HG03095 (cell line): ENCODE results near the gene TRAK1.

Experiments used
- ATAC-seq: cut with Tn5 transposase; IDR thresholded peaks from one replicate; pipeline ENCODE4 v1.9.1; 2021; ENCODE audit warnings: moderate library complexity; ENCODE audit not compliant: unreplicated experiment

TRAK1 gene, protein sequence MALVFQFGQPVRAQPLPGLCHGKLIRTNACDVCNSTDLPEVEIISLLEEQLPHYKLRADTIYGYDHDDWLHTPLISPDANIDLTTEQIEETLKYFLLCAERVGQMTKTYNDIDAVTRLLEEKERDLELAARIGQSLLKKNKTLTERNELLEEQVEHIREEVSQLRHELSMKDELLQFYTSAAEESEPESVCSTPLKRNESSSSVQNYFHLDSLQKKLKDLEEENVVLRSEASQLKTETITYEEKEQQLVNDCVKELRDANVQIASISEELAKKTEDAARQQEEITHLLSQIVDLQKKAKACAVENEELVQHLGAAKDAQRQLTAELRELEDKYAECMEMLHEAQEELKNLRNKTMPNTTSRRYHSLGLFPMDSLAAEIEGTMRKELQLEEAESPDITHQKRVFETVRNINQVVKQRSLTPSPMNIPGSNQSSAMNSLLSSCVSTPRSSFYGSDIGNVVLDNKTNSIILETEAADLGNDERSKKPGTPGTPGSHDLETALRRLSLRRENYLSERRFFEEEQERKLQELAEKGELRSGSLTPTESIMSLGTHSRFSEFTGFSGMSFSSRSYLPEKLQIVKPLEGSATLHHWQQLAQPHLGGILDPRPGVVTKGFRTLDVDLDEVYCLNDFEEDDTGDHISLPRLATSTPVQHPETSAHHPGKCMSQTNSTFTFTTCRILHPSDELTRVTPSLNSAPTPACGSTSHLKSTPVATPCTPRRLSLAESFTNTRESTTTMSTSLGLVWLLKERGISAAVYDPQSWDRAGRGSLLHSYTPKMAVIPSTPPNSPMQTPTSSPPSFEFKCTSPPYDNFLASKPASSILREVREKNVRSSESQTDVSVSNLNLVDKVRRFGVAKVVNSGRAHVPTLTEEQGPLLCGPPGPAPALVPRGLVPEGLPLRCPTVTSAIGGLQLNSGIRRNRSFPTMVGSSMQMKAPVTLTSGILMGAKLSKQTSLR

DNA sequence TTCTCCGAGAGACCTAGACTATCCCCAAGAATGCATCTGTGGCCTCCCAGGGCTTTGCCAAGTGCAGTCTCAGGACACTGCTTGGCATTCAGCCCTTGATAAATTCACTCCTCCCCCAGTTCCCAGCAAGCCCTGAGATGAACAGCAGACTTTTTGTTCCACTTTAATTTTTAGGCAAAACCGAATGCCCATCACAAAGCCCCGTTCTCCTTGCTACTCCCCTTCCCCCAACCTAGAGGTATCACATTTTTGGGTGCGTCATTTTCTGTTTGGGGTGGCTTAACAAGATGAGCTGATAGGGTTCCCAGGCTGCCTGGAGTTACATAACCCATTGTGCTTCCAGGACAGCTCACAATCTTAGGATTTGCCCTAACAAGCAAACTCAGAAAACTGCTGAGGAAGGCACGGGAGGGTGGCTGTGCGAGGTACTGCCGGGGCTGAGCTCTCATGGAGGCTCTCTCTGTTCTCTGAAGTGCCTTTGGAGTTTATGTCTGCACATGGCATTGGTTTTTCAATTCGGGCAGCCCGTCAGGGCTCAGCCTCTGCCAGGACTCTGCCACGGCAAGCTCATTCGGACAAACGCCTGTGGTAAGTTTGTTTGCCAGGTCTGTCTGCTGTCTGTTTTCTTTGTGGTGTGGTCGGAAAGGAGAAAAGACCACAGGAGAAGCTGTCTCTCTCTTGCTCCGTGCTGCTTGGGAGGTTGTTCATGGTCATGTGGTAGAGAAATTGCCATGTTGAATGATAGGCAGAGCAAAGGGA is at the start of gene TRAK1:
TSS of gene TRAK1 (plus strand) at position 385 of the 759 bp plus-strand sequence. CDS start at position 498, 113 bp downstream.
- ATAC-seq, result no peak

DNA sequence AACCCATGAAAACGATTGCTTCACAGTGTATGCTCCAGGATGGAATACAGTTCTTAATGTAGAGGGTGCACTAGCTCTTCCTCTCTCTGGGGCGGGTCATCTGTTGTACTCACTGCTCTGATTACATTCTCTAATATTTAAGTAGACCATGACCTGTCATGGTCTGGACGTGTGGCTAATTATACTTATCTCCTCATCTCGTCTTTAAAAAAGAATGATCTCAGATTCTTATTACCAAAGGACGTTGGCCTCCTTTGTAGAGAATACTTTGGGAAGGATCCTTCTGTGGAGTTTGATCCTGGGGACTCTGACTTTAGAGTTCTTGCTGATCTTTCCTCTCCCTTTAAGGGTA is 48.4 kb upstream of the TRAK1 start:
- no peak for ATAC-seq

DNA sequence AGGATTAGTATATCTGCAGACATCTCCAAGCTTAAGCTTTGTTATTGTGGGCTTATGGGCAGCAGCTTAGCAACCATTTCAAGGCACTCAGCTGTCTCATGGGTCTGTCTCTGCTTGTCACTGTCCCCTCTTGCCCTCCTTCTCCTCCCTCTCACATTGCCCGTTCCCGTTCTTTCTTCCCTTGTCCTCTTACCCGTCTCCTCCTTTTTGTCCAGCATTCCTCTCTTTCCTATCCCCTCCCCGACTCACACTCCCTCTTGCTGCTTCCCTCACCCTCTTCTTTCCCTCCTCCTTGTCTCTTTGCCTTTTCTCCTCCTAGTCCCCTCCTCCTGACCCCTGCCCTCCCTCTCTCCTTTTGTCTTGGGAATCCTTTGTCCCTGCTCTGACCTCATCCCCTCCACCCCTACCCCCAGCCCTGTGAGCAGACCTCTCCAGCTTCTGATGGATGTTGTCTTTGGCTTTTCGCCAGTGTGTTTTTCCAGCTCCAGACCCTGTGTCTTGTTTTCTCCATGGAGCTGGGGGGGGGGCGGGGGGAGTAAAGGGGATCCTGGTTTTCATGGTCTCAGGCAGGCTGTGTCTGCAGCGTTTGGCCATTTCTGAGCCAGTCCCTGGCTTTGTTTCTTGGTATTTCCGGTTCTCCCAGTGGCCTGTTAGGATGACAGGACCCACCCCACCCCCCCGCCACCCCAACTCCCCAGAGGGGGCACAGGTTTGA is 47.9 kb upstream of the TRAK1 start:
- no peak for ATAC-seq

DNA sequence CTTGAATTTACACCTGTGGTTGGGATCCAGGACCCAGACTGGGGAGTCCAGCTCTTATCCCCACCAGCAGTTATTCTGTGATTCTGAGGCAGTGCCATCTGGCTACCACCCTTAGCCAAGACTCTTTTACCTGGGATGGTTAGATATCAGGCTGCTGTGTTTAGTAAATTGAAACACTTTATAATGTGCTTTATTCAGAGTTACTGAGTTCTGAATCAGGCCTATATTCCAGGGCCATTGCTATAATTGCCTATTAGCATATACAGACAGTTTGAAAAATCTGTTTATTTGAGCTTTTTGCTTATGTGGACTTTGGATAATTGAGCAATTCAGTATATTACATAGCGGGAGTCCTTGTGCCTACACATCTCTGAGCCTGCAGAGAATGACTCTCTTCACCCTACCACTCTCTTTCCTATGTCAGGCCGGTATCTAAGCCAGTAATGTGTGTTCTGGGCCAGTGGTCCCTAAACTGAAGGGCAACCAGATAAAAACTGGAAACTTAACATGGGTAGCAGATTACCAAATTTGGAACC is 45.4 kb upstream of the TRAK1 start:
- ATAC-seq, result no peak

DNA sequence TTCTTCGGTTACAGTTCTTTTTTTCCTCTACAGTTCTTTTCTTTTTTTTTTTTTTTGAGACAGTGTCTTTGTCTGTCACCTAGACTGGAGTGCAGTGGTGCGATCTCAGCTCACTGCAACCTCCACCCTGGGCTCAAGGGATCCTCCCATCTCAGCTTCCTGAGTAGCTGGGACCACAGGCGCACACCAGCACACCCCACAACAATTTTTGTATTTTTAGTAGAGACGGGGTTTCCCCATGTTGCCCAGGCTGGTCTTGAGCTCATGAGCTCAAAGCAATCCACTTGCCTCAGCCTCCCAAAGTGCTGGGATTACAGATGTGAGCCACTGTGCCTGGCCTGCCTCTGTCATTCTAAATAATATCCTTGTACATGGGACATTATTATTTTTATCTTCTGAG is 42.6 kb upstream of the TRAK1 start:
- ATAC-seq, result peak; percentile 49

DNA sequence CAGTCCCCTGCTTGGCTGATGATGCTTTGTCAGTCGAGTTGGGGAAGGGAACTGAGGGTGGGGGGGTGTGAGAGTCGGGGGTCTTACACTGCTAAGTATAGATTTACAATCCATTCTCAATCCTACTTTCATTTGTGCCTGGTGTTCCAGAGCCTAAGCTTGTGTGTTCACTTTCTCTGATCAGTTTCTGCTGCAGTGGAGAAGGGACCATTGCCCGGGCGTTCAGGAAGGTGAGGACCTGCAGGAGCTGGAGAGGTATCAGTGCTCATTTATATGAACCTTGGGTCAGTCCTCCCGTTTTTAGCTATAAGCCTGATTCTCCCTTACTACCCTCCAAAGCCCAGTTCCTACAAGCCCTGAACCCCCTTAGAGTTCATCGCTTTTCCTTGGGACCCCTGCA is 41.0 kb upstream of the TRAK1 start:
- ATAC-seq, result no peak

DNA sequence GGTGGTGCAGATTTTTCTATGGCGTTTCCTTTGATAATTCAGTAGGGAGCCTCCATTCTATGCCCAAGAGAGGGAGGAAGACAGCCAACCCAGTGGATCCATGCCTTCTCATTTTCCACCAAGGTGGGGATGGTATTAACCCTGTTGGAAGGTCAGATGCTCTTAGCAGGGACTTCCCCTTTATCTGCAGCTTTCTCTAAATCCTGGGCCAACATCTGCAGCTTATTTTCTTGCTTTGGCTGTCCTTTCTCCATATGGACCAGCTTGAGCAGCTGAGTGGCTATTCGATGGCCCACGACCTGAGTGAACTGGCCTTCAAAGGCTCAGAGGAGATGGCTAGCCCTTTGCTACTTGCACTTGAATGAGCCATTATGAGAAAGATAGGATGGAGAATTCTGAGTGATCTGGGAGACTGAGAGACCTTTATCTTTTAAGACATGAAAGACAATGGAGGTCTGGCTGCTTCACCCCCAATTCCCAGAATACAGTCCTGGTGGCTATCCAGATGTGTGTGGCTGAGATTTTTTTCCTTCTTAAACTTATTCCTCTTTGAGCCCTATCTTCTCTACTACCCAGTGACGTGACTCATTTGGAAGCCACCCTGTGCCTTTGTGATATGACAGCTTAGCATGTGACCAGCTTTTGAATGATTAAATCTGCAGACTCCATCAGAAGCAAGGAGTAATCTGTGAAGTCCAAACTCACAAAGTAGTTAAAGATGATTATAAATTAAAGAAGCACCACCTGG is 39.6 kb upstream of the TRAK1 start:
- peak; percentile 25 for ATAC-seq

DNA sequence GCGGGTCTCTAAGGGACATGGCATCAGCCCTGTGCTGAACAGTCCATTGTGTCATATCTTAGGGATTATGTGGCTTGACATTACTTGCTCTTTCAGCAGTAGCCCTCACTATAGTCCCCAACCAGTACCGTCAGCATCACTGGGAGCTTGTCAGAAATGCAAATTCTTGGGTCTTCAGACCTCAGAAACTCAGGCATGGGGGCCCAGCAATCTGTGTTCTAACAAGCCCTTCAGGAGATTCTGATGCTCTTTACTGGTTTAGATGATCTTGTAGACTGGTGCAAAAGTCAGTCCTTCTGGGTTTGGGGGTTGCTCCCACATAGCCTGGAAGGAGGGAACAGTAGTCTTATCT is 39.0 kb upstream of the TRAK1 start:
- peak; percentile 55 for ATAC-seq

DNA sequence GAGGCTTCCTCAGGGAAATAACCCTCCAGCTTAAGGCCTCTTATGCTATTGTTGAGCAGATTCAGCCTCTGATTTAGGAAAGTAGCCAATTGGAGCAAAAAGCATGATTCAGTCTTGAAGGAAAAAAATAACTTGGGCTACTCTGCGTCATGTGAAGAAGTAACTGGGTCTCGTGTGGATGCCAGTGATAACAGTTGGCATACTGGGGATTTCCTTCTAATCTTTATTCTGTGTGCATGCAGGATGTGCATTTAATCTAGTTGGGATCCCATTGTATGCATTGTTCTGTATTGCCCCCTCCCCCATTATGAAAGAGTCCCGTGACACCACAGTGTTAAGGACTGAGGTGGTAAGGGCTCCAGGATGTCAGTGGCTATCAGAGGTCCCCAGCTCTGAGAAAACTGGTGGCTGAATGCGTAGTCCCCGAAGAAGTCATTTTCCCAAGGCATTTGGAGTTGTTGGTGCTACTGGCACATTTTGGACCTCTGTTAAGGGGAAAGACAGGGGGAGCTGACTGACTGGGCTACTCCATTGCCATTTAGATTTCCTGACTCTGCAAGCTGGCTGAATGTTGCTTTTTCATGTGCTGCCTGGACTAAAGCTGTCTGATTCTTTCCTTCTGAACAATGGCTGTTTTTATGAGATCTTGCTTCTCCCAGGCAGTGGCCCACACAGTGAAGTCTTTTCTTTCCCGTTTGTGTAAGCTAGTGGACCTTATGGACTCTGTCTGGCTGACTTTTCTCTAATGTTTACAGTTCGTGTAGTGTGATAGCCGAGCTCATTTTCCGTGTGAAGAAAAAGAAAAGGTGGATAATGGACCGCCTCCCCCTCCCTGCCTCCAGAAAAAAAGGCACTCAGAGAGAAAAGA is 38.4 kb upstream of the TRAK1 start:
- no peak for ATAC-seq

DNA sequence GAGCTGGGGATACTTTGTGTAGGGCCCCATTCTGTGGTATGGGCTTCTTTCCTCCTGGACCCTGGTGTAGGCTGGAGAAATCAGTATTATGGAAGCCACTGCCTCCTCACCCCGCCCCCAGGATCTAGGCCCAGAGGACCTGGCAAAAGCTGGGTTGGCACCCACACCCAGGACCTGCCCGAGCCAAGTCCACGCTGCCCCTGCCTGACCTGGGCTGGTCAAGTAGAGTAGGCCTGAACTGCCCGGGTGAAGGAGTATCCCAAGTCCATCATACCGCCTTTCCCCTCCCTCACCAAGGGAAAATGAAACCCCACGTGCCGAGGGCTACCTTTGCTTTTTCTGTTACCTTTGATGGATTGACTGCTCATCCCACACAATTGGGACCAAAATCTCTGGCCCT is 37.7 kb upstream of the TRAK1 start:
- ATAC-seq, result no peak

DNA sequence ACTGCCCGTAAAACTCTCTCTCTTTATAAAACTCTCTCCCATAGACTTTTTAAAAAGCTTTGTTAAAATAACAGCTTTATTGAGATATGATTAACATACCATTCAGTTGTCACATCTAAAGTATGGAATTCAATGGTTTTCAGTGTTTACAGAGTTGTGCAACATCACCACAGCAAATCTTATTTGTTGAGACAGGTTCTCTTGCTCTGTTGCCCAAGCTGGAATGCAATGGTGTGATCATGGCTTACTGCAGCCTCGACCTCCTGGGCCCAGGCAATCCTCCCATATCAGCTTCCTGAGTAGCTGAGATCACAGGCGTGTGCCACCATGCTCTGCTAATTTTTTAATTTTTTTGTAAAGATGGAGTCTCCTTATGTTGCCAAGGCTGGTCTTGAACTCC is 35.9 kb upstream of the TRAK1 start:
- no peak for ATAC-seq

DNA sequence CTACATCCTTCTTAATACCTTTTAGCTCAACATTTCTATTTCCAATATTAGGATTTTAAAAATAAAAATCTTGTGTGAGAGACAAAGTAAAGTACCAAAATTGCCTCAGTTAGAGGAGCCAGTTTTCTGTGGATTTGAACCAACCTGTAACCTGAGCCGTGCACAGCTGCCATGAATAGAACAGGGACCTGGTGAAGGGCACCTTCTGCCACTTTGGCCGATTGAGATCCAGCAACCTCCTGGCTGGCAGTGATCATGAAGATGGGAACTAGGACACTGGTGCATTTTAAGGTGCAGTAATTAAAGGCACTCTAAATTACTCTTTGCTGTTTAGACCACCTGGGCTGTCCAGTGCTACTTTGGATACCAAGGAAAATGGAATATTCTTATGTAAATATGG is 34.3 kb upstream of the TRAK1 start:
- no peak for ATAC-seq

DNA sequence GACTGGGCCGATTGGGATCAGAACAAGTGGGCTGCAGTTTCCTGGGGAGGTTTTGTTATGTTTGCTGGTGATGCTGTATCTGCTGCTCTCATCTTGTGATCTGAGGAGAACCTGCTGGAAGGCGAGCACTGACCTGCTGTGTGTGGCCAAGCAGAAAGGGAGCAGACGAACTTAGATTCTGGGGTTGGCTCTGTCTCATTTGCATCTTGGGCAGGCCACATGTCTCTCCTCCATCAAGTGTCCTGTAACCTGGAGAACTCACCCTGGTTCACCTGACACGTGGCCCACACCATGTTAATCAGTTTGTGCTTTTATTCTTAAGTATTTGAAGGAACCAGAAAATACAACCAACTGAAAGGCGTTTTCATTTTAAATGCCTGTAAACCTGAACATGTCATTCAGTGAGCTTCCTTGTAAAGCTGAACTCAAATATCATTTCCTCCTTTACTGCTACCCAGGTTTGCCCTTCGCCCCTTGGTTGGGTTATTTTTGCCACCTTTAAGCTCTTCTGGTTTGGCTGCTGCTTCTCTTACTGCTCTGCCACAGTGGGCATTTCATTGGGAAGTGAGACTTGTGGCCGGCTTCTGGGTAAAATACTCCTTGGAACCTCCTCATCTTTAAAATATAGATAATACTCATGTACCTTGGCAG is 33.5 kb upstream of the TRAK1 start:
- ATAC-seq, result peak; percentile 89

DNA sequence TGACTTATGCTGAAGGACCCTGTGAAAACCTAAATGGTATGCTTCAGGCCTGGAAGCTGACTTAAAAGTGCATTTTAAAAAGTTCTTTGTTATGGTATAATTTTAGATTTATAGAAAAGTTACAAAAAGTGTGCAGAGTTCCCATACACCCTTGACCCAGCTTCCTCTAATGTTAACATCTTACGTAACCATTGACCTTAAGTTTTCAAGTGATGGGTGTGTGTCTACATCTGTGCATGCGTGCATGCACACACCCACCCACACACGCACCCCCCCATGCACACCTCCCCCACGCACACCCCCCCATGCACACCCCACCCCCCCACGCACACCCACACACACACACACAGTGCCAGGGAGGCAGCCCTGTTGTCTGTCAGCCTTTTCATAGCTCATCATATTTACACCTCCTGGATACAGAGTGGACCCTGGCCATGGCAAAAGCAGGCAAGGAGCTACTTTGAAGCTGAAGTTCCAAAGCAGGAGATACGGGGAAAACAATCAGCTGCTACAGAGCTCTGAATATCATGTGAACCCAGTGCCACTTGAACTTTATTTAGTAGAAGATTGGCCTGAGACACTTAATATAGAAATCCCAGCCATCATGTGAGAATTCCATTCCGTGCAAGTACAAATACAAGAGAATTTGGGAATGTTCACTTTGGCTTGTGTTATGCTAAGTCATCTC is 30.0 kb upstream of the TRAK1 start:
- ATAC-seq, result no peak

DNA sequence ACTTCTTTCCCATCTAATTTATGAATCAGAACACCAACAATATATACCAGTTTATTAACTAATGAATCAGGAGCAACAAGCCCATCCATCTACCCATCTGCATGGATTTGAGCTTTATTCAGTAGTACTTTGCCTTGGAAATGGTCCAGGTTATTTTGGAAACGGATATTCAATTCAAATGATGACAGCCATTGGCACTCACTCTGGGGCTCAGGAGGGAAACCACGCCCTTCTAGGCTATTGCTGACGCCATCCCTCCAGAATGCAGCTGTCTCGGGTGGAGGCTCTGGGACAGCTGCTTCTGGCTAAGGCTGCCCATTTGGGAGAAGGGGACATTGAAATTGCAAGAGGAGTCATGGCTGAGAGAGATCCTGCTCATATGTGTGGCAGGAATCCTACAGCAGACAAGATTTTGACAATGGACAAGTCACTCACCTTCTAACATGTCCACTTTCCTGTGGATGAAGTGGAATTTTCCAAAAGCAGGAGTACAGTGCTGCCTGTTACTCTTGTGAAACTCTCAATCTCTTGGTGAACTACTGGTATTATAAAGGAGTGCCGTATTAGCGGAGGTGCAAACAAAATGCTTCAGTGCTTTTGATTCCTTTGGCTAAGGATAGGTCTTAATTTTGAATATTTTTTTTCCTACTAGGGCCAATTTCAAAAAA is 29.3 kb upstream of the TRAK1 start:
- ATAC-seq, result no peak

DNA sequence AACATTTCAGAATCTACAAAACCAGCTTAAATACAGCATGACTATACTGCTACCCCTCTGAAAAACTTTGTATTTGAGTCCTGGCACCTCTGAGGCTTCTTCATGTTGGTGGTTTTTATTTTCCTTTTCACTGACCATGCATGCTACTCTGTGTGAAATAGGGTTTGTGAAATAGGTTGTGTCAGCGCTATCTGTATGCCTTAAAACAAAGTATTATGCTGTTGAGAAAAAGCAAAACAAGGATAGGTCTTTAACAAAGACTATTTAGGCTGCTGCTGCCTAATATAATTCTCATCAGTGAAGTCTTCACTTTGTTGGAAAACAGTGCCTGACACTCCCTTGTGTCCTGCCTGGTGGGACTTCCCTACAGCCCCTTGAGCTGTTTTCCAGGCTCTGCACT is 28.7 kb upstream of the TRAK1 start:
- ATAC-seq, result no peak

DNA sequence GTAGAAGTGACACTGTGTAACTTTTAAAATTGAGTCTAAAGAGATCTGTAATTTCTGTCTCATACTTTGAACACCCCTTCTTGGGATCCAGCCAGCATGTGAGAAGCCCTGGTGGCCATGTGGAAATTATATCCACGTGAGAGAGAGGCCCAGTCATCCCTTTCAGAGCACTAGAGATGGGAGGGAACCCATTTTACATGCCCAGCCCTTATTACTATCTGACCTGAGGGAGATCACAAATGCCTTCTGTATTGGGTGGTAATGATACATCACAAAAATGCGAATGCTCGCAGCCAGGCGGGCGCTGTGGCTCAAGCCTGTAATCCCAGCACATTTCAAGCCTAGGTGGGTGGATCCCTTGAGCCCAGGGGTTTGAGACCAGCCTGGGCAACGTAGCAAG is 27.3 kb upstream of the TRAK1 start:
- ATAC-seq, result no peak
